ENCODE data around the gene CHM.
A peak's percentile ranks its signal among the peaks of the same experiment; 100 is the strongest.
"Not testable (repeated sequence)": the region's sequence is repeated elsewhere in the genome, so short reads cannot be mapped to it uniquely, and the experiment has no call there.

The CHM gene

DNA sequence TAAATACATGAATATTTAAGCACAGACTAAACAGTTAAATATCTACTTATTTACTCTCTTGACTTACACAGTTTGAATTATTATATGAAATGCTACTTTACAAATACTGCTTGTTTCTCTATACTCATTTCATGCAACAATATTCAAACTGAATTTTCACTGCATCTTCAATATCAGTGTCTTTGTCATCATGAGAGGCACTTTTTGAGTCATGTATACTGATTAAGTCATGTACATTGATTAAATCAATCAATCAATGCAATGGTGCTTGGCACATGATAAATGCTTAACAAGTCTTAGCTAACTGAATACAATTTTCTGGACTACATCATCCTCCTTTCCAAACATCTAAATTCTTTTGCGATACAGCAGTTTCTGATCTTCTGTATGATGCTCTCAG lies 67.1 kb downstream of the CHM start:
- DNase-seq (ENCODE audit: insufficient read length, low spot score) (no peak), FAIRE-seq (no peak)
- TF ChIP-seq POLR2A (IDR thresholded peaks at IDR 0.05; ENCODE audit: low read depth, low read length): no peak
- no peak for TF ChIP-seq TAF1 (IDR thresholded peaks at IDR 0.05; ENCODE audit: low read depth, low read length)
- no peak for TF ChIP-seq POLR2AphosphoS5 (IDR thresholded peaks at IDR 0.05; ENCODE audit: low read depth, low read length)
- TF ChIP-seq PAX5 (IDR thresholded peaks at IDR 0.05; ENCODE audit: insufficient read depth, low read length, severe bottlenecking): no peak
- TF ChIP-seq SPI1 (IDR thresholded peaks at IDR 0.05; ENCODE audit: low read depth, low read length): no peak
- no peak for TF ChIP-seq POU2F2 (IDR thresholded peaks at IDR 0.05; ENCODE audit: low read depth, low read length)

GRCh38 chrX:85977218-85977617 lies 70.1 kb downstream of the CHM start:
- peak; percentile 89 for FAIRE-seq
- no peak for DNase-seq (ENCODE audit: insufficient read length, low spot score)
- TF ChIP-seq SPI1 (IDR thresholded peaks at IDR 0.05; ENCODE audit: low read depth, low read length) (peak; percentile 77), POLR2AphosphoS5 (IDR thresholded peaks at IDR 0.05; ENCODE audit: low read depth, low read length) (no peak)

DNA sequence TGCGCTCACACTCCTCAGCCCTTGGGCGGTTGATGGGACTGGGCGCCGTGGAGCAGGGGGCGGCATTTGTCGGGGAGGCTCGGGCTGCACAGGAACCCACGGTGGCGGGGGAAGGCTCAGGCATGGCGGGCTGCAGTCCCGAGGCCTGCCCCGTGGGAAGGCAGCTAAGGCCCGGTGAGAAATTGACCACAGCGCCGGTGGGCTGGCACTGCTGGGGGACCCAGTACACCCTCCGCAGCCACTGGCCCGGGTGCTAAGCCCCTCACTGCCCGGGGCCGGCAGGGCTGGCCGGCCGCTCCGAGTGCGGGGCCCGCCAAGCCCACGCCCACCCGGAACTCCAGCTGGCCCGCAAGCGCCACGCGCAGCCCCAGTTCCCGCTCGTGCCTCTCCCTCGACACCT lies 75.0 kb downstream of the CHM start:
- not testable (repeated sequence) for FAIRE-seq; DNase-seq (ENCODE audit: insufficient read length, low spot score)

- FAIRE-seq: no peak
- DNase-seq (ENCODE audit: insufficient read length, low spot score): no peak
- no peak for TF ChIP-seq SPI1 (IDR thresholded peaks at IDR 0.05; ENCODE audit: low read depth, low read length)
- no peak for TF ChIP-seq POLR2AphosphoS5 (IDR thresholded peaks at IDR 0.05; ENCODE audit: low read depth, low read length)
- TF ChIP-seq POLR2A (IDR thresholded peaks at IDR 0.05; ENCODE audit: low read depth, low read length): no peak
- no peak for TF ChIP-seq POU2F2 (IDR thresholded peaks at IDR 0.05; ENCODE audit: low read depth, low read length)
- no peak for TF ChIP-seq TAF1 (IDR thresholded peaks at IDR 0.05; ENCODE audit: low read depth, low read length)
- no peak for TF ChIP-seq PAX5 (IDR thresholded peaks at IDR 0.05; ENCODE audit: insufficient read depth, low read length, severe bottlenecking)
Measured at GRCh38 chrX:85964744-85965143, 82.6 kb downstream of the CHM start.

- DNase-seq (ENCODE audit: insufficient read length, low spot score) (no peak), FAIRE-seq (no peak)
- TF ChIP-seq POLR2A (IDR thresholded peaks at IDR 0.05; ENCODE audit: low read depth, low read length) (no peak), TAF1 (IDR thresholded peaks at IDR 0.05; ENCODE audit: low read depth, low read length) (no peak), POLR2AphosphoS5 (IDR thresholded peaks at IDR 0.05; ENCODE audit: low read depth, low read length) (no peak), PAX5 (IDR thresholded peaks at IDR 0.05; ENCODE audit: insufficient read depth, low read length, severe bottlenecking) (no peak), SPI1 (IDR thresholded peaks at IDR 0.05; ENCODE audit: low read depth, low read length) (no peak), POU2F2 (IDR thresholded peaks at IDR 0.05; ENCODE audit: low read depth, low read length) (no peak)
Measured at GRCh38 chrX:85963736-85964135, 83.6 kb downstream of the CHM start.

GRCh38 chrX:85955510-85955909 lies 91.8 kb downstream of the CHM start:
- no peak for DNase-seq (ENCODE audit: insufficient read length, low spot score)
- FAIRE-seq: no peak
- TF ChIP-seq POLR2AphosphoS5 (IDR thresholded peaks at IDR 0.05; ENCODE audit: low read depth, low read length) (no peak), PAX5 (IDR thresholded peaks at IDR 0.05; ENCODE audit: insufficient read depth, low read length, severe bottlenecking) (no peak), POLR2A (IDR thresholded peaks at IDR 0.05; ENCODE audit: low read depth, low read length) (no peak), POU2F2 (IDR thresholded peaks at IDR 0.05; ENCODE audit: low read depth, low read length) (no peak), SPI1 (IDR thresholded peaks at IDR 0.05; ENCODE audit: low read depth, low read length) (no peak), TAF1 (IDR thresholded peaks at IDR 0.05; ENCODE audit: low read depth, low read length) (no peak)

DNA sequence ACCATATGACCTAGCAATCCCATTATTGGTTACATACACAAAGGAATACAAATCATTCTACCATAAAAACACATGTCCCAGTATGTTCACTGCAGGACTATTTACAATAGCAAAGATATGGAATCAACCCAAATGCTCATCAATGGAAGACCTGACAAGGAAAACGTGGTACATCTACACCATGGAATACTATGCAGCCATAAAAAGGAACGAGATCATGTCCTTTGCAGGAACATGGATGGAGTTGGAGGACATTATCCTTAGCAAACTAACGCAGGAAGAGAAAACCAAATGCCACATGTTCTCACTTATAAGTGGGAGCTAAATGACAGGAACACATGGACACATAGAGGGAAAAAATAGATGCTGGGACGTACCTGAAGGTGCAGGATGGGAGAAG lies 102.6 kb downstream of the CHM start:
- FAIRE-seq: peak; percentile 13

DNA sequence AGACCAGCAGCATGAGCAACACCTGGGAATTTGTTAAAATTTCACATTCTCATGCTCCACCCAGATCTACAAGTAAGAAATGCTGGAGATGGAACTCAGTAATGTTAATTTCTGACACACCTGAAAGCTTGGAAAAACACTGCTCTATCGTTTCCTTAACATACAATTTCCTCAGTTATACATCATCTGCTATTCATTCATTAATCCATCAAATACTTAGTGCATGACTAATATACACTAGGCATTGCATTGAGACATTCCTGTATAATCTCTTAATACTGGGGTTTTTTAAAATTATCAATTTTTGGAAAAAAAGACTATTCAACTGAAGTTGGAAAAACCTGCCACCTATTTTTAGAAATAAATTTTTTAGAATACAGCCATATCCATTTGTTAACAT lies 106.1 kb downstream of the CHM start:
- DNase-seq (ENCODE audit: insufficient read length, low spot score): no peak
- FAIRE-seq: no peak
- TF ChIP-seq POU2F2 (IDR thresholded peaks at IDR 0.05; ENCODE audit: low read depth, low read length) (no peak), POLR2AphosphoS5 (IDR thresholded peaks at IDR 0.05; ENCODE audit: low read depth, low read length) (no peak), PAX5 (IDR thresholded peaks at IDR 0.05; ENCODE audit: insufficient read depth, low read length, severe bottlenecking) (no peak), TAF1 (IDR thresholded peaks at IDR 0.05; ENCODE audit: low read depth, low read length) (no peak)

More for the DNA sequence above, 102.6 kb downstream of the CHM start:
- DNase-seq (ENCODE audit: insufficient read length, low spot score): not testable (repeated sequence)

GRCh38 chrX:85939942-85940341 lies 107.4 kb downstream of the CHM start:
- not testable (repeated sequence) for DNase-seq (ENCODE audit: insufficient read length, low spot score)

DNA sequence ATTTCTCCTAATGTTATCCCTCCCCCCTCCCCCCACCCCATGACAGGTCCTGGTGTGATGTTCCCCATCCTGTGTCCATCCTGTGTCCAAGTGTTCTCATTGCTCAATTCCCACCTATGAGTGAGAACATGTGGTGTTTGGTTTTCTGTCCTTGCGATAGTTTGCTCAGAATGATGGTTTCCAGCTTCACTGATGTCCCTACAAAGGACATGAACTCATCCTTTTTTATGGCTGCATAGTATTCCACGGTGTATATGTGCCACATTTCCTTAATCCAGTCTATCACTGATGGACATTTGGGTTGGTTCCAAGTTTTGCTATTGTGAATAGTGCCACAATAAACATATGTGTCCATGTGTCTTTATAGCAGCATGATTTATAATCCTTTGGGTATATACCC lies 113.0 kb downstream of the CHM start:
- FAIRE-seq; DNase-seq (ENCODE audit: insufficient read length, low spot score): not testable (repeated sequence)

More at GRCh38 chrX:85939942-85940341, 107.4 kb downstream of the CHM start:
- not testable (repeated sequence) for FAIRE-seq

GRCh38 chrX:85930099-85930498 lies 117.3 kb downstream of the CHM start:
- FAIRE-seq (no peak), DNase-seq (ENCODE audit: insufficient read length, low spot score) (no peak)
- TF ChIP-seq POLR2A (IDR thresholded peaks at IDR 0.05; ENCODE audit: low read depth, low read length) (no peak), POLR2AphosphoS5 (IDR thresholded peaks at IDR 0.05; ENCODE audit: low read depth, low read length) (no peak), PAX5 (IDR thresholded peaks at IDR 0.05; ENCODE audit: insufficient read depth, low read length, severe bottlenecking) (no peak)

- DNase-seq (ENCODE audit: insufficient read length, low spot score) (no peak), FAIRE-seq (no peak)
- TF ChIP-seq POLR2AphosphoS5 (IDR thresholded peaks at IDR 0.05; ENCODE audit: low read depth, low read length) (no peak), SPI1 (IDR thresholded peaks at IDR 0.05; ENCODE audit: low read depth, low read length) (no peak)
Measured at GRCh38 chrX:85928606-85929005, 118.8 kb downstream of the CHM start.

All from GM12891 (cell line).